Neural cell (in vitro differentiated cells): ENCODE data around the gene WDR35. TPM values are rescaled to one million over a fixed set of nuclear protein-coding genes. Genes with fewer than 3 reads are reported as not detected.
A peak's percentile ranks its signal among the peaks of the same experiment; 100 is the strongest.

ENCODE experiments used
- H2AFZ ChIP-seq: fragments of 200-600, 300-800 bp; sonication (generic), shearing (Covaris generic); 2 replicates; pipeline ENCODE4 v1.6.0; 2014; ENCODE audit warnings: low read depth, mild to moderate bottlenecking, antibody characterized with exemption, low read length, moderate library complexity
- H3F3A ChIP-seq: fragments of 200-600 bp; shearing (Covaris generic); 2 replicates; pipeline ENCODE4 v1.6.1; 2016; ENCODE audit warnings: mild to moderate bottlenecking, moderate library complexity, mixed read lengths, antibody characterized with exemption, low read length; ENCODE audit not compliant: insufficient read depth, poor library complexity, severe bottlenecking
- H3K27ac ChIP-seq: fragments of 200-600, 300-800 bp; sonication (generic), shearing (Covaris generic); 2 replicates; pipeline ENCODE4 v1.5.1; 2014; ENCODE audit warnings: mild to moderate bottlenecking, low read length, moderate library complexity
- H3K27me3 ChIP-seq: fragments of 300-800, 200-600 bp; sonication (generic), shearing (Covaris generic); 2 replicates; pipeline ENCODE4 v1.6.0; 2014; ENCODE audit warnings: mild to moderate bottlenecking, low read depth, low read length, moderate library complexity; ENCODE audit not compliant: insufficient read depth
- H3K36me3 ChIP-seq: fragments of 300-800, 200-600 bp; sonication (generic), shearing (Covaris generic); 2 replicates; pipeline ENCODE4 v1.5.1; 2014; ENCODE audit warnings: mild to moderate bottlenecking, antibody characterized with exemption, low read length, moderate library complexity; ENCODE audit not compliant: insufficient read depth
- H3K4me2 ChIP-seq: fragments of 300-800, 200-600 bp; sonication (generic), shearing (Covaris generic); 2 replicates; pipeline ENCODE4 v1.6.0; 2014; ENCODE audit warnings: mild to moderate bottlenecking, low read length
- H3K4me3 ChIP-seq: fragments of 300-800, 200-600 bp; sonication (generic), shearing (Covaris generic); 2 replicates; pipeline ENCODE4 v1.5.1; 2014; ENCODE audit warnings: mild to moderate bottlenecking, low read length, moderate library complexity
- H3K79me2 ChIP-seq: fragments of 200-600 bp; shearing (Covaris generic); replicated peaks from 2 replicates; pipeline ENCODE4 v1.6.0; 2014; ENCODE audit warnings: mild to moderate bottlenecking, low read length, moderate library complexity; ENCODE audit not compliant: insufficient read depth
- H3K9ac ChIP-seq: fragments of 300-800, 200-600 bp; sonication (generic), shearing (Covaris generic); 2 replicates; pipeline ENCODE4 v1.6.1; 2016; ENCODE audit warnings: mild to moderate bottlenecking, low read length, mixed read lengths
- H3K9me2 ChIP-seq: fragments of 200-600 bp; shearing (Covaris generic); 2 replicates; pipeline ENCODE4 v1.6.1; 2016; ENCODE audit warnings: mild to moderate bottlenecking, low read length, mixed read lengths; ENCODE audit not compliant: insufficient read depth
- H3K9me3 ChIP-seq: fragments of 200-600, 300-800 bp; sonication (generic), shearing (Covaris generic); 2 replicates; pipeline ENCODE4 v1.6.1; 2016; ENCODE audit warnings: mild to moderate bottlenecking, mixed run types, low read length, moderate library complexity, mixed read lengths
- H4K20me1 ChIP-seq: fragments of 200-600 bp; shearing (Covaris generic); 2 replicates; pipeline ENCODE4 v1.6.1; 2016; ENCODE audit warnings: mild to moderate bottlenecking, mixed run types; ENCODE audit not compliant: insufficient read depth
- CTCF ChIP-seq: fragments of 450-650 bp; IDR thresholded peaks from 2 replicates; pipeline ENCODE4 v1.5.1; 2014; ENCODE audit warnings: antibody characterized with exemption, mild to moderate bottlenecking, moderate library complexity; ENCODE audit not compliant: poor library complexity, severe bottlenecking
- EP300 ChIP-seq: fragments of 450-650 bp; conservative IDR thresholded peaks from 2 replicates; pipeline ENCODE4 v1.6.1; 2014; ENCODE audit warnings: antibody characterized with exemption, mild to moderate bottlenecking, moderate library complexity; ENCODE audit not compliant: poor library complexity, severe bottlenecking
- EZH2 ChIP-seq: fragments of 200-600, 300-800 bp; shearing (Covaris generic), sonication (generic); IDR thresholded peaks from 2 replicates; pipeline ENCODE4 v1.6.1; 2014; ENCODE audit warnings: antibody characterized with exemption, low read length, borderline replicate concordance, mild to moderate bottlenecking; ENCODE audit not compliant: insufficient read depth, poor library complexity, severe bottlenecking
- MXI1 ChIP-seq: fragments of 450-650 bp; conservative IDR thresholded peaks from 2 replicates; pipeline ENCODE4 v1.6.1; 2014; ENCODE audit warnings: antibody characterized with exemption, mild to moderate bottlenecking; ENCODE audit not compliant: poor library complexity, severe bottlenecking
- POLR2AphosphoS5 ChIP-seq: IDR thresholded peaks from 2 replicates; pipeline ENCODE4 v1.6.1; 2012
- RAD21 ChIP-seq: fragments of 450-650 bp; conservative IDR thresholded peaks from 2 replicates; pipeline ENCODE4 v1.6.1; 2014; ENCODE audit warnings: antibody characterized with exemption, mild to moderate bottlenecking, moderate library complexity
- REST ChIP-seq: IDR thresholded peaks from 2 replicates; pipeline ENCODE4 v1.6.1; 2012; ENCODE audit warnings: borderline replicate concordance
- SMC3 ChIP-seq: fragments of 450-650 bp; conservative IDR thresholded peaks from 2 replicates; pipeline ENCODE4 v1.6.1; 2014; ENCODE audit warnings: antibody characterized with exemption, mild to moderate bottlenecking, moderate library complexity; ENCODE audit not compliant: poor library complexity
- TAF1 ChIP-seq: IDR thresholded peaks from 2 replicates; pipeline ENCODE4 v1.6.1; 2012; ENCODE audit warnings: low read depth
- polyA plus RNA-seq: library from polyadenylated mRNA; depleted of rRNA; stranded (reverse); fragments of >200 nt; gene quantifications from 2 replicates; pipeline ENCODE4 v1.2.3, GENCODE V29; 2014

The WDR35 gene
- polyA plus RNA-seq, 1 donor from 2014 or later, result 14.2 TPM

- TF ChIP-seq EZH2 (no peak), TAF1 (no peak), RAD21 (no peak)
- no peaks in the 10 kb centered on the region for H4K20me1 ChIP-seq
- H3K9ac ChIP-seq, result peak overlapping the region; percentile 1
- H3F3A ChIP-seq, result no peaks in the 10 kb centered on the region
- no peaks in the 10 kb centered on the region for H3K36me3 ChIP-seq
- H3K9me2 ChIP-seq, result no peaks in the 10 kb centered on the region
- peak overlapping the region; percentile 78 for H3K4me2 ChIP-seq
- H3K9me3 ChIP-seq, result no peaks in the 10 kb centered on the region
- H3K27ac ChIP-seq, result no peak overlapping the region
- peaks cover 18% of the 10 kb centered on the region for H3K79me2 ChIP-seq
- H2AFZ ChIP-seq, result no peak overlapping the region
- H3K4me3 ChIP-seq, result peak overlapping the region; percentile 77
- no peaks in the 10 kb centered on the region for H3K27me3 ChIP-seq
Observed at GRCh38 chr2:19988600-19988999, 1.3 kb downstream of the WDR35 start.

GRCh38 chr2:19987936-19988335 is 2.0 kb downstream of the WDR35 start:
- no peaks in the 10 kb centered on the region for H3K36me3 ChIP-seq
- H2AFZ ChIP-seq, result no peak overlapping the region
- no peaks in the 10 kb centered on the region for H3F3A ChIP-seq
- no peaks in the 10 kb centered on the region for H4K20me1 ChIP-seq
- peak overlapping the region; percentile 77 for H3K4me3 ChIP-seq
- H3K9me3 ChIP-seq, result no peaks in the 10 kb centered on the region
- H3K27me3 ChIP-seq, result no peaks in the 10 kb centered on the region
- H3K9ac ChIP-seq, result no peak overlapping the region
- no peak overlapping the region for H3K27ac ChIP-seq
- H3K79me2 ChIP-seq, result peaks cover 18% of the 10 kb centered on the region
- H3K9me2 ChIP-seq, result no peaks in the 10 kb centered on the region
- TF ChIP-seq TAF1, result no peak
- TF ChIP-seq CTCF, result no peak
- no peak for TF ChIP-seq EP300
- no peak for TF ChIP-seq REST
- no peak for TF ChIP-seq POLR2AphosphoS5
- TF ChIP-seq RAD21, result no peak
- no peak for TF ChIP-seq SMC3
- TF ChIP-seq EZH2, result no peak
- TF ChIP-seq MXI1, result no peak
- peak overlapping the region; percentile 78 for H3K4me2 ChIP-seq

- Histone ChIP-seq H4K20me1 (no peaks in the 10 kb centered on the region), H3K27ac (no peak overlapping the region), H3K9me3 (no peaks in the 10 kb centered on the region), H2AFZ (no peak overlapping the region), H3K9ac (no peak overlapping the region), H3K27me3 (no peaks in the 10 kb centered on the region), H3K36me3 (no peaks in the 10 kb centered on the region), H3K9me2 (no peaks in the 10 kb centered on the region), H3K79me2 (peaks cover 3% of the 10 kb centered on the region), H3K4me3 (no peak overlapping the region), H3F3A (no peaks in the 10 kb centered on the region), H3K4me2 (no peak overlapping the region)
- TF ChIP-seq POLR2AphosphoS5 (no peak), RAD21 (no peak), SMC3 (no peak), MXI1 (no peak), REST (no peak), TAF1 (no peak), EP300 (no peak), EZH2 (no peak), CTCF (no peak)
Observed at GRCh38 chr2:19982268-19982667, 7.6 kb downstream of the WDR35 start.
